Vagina (tissue), 2 donors: ENCODE measurements around the gene CADM1. TPM values are rescaled to one million over a fixed set of nuclear protein-coding genes. Genes with fewer than 3 reads are reported as not detected.

ENCODE experiments used
- DNase-seq, 2 donors: peaks; one replicate each; pipeline ENCODE4 v3.0.0-alpha.2; 2017; ENCODE audit errors: extremely low spot score in 2 of 2
- H3K27ac ChIP-seq: fragments of 200-600 bp; sonication (generic); one replicate; pipeline ENCODE4 v1.5.1; 2019
- H3K27me3 ChIP-seq: fragments of 200-600 bp; sonication (generic); one replicate; pipeline ENCODE4 v1.5.1; 2019
- H3K36me3 ChIP-seq, 2 donors: fragments of 200-600 bp; sonication (generic); one replicate each; pipeline ENCODE4 v1.5.1; 2017 to 2019
- H3K4me1 ChIP-seq: fragments of 200-600 bp; sonication (generic); one replicate; pipeline ENCODE4 v1.5.1; 2019
- H3K4me3 ChIP-seq, 2 donors: fragments of 200-600 bp; sonication (generic); 1 replicate in 1 of 2; 2 replicates in 1 of 2; pipeline ENCODE4 v1.5.1; 2016 to 2019
- H3K9me3 ChIP-seq: fragments of 200-600 bp; sonication (generic); one replicate; pipeline ENCODE4 v1.5.1; 2019
- POLR2A ChIP-seq, 2 donors: fragments of 450-650 bp; IDR thresholded peaks; one replicate each; pipeline ENCODE4 v1.6.1; 2017; ENCODE audit warnings: antibody characterized with exemption in 2 of 2, mild to moderate bottlenecking in 2 of 2, moderate library complexity in 2 of 2
- POLR2AphosphoS5 ChIP-seq, 2 donors: sonication (generic); formaldehyde crosslinking; IDR thresholded peaks; one replicate each; pipeline ENCODE4 v1.9.0; 2017; ENCODE audit warnings: antibody characterized with exemption in 2 of 2, mild to moderate bottlenecking in 2 of 2, low read depth in 1 of 2; ENCODE audit not compliant: insufficient read depth in 1 of 2
- intact Hi-C: fragments of 100-400 bp; cut with DNase I; formaldehyde crosslinking; loops from one replicate; pipeline ENCODE4 v1.15.1; 2023
- total RNA-seq: library from RNA; depleted of rRNA; stranded (reverse); fragments of >200 nt; gene quantifications from one replicate; pipeline ENCODE4 v1.2.3, GENCODE V29; 2016
- TF ChIP-seq, protein P1 (sequence below), 3 experiments: fragments of 450-650 bp in 2 of 3; fragments of 200-600 bp in 1 of 3; sonication (generic) in 1 of 3; IDR thresholded peaks; one replicate each; pipeline ENCODE4 v1.5.1; 2017 to 2019; ENCODE audit warnings: antibody characterized with exemption in 3 of 3, mild to moderate bottlenecking in 2 of 3, moderate library complexity in 2 of 3

The CADM1 gene
- total RNA-seq, 1 donor from 2014 or later = 37.1 TPM

DNA sequence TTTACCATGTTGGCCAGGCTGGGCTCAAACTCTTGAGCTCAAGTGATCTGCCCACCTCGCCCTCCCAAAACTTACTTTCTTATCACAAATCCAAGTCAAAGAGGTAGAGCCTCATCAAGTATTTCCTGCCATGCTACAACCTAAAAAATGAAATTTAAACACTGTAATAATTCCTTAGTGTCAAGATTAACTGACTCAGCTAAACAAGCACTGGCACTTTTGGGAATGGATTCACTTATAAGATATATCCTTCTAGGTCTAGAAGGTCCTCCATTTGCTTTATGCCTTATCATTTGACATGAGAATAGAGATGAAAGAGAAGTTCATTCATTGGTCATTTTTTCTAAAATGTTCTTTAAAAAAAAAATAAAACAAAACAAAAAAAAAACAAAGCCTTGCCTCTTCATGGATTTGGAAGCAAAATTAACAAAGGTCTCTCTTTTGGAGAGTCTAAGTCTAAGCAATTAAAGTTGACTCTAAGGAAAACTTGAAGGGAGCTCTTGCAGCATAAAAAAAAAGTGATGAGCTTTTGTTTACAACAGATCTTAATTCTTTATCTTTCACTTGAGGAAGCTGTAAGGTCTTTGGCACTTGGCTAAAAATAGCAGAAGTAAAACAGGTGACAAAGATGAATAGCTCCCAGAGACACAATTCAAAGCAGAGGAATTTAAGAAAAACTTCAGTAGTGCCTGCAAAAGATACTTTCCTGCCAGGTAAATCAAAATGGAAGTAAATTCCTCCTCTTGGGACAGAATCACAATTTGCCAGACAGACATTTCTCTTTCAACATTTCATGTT lies 50.3 kb downstream of the CADM1 start:
- TF ChIP-seq, protein P1, sequence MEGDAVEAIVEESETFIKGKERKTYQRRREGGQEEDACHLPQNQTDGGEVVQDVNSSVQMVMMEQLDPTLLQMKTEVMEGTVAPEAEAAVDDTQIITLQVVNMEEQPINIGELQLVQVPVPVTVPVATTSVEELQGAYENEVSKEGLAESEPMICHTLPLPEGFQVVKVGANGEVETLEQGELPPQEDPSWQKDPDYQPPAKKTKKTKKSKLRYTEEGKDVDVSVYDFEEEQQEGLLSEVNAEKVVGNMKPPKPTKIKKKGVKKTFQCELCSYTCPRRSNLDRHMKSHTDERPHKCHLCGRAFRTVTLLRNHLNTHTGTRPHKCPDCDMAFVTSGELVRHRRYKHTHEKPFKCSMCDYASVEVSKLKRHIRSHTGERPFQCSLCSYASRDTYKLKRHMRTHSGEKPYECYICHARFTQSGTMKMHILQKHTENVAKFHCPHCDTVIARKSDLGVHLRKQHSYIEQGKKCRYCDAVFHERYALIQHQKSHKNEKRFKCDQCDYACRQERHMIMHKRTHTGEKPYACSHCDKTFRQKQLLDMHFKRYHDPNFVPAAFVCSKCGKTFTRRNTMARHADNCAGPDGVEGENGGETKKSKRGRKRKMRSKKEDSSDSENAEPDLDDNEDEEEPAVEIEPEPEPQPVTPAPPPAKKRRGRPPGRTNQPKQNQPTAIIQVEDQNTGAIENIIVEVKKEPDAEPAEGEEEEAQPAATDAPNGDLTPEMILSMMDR (IDR thresholded peaks at IDR 0.05) = no peak
- no peak for TF ChIP-seq POLR2A (IDR thresholded peaks at IDR 0.05)
- no peak for TF ChIP-seq POLR2AphosphoS5 (IDR thresholded peaks at IDR 0.05; ENCODE audit: insufficient read depth in 1 of 2, low read depth in 1 of 2)
- no peak for DNase-seq
- Histone ChIP-seq H3K27ac (no peak overlapping the region), H3K4me3 (no peak overlapping the region), H3K4me1 (no peaks in the 10 kb centered on the region), H3K27me3 (no peaks in the 10 kb centered on the region), H3K9me3 (no peaks in the 10 kb centered on the region), H3K36me3 (no peaks in the 10 kb centered on the region)
- intact Hi-C loops = no loop called here

DNA sequence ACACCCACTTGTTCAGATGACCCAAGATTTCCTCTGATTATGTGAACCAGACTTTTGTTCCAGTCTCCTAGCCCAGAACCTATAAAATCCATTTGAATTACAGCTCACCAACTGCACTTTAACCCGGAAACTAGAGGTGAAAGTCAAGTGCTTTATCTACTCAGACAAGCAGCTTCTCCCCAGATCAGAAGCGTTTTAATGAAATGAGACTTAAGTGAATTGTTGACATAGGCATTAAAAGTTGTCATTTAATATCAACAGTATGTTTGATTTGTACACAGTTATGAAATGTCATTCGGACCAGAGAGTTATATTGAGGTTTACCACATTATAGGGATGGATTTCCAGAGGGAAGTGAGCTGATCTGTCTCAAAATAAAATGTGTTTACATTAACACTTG lies 52.0 kb downstream of the CADM1 start:
- H3K9me3 ChIP-seq = peaks cover 5% of the 10 kb centered on the region
- no peak for TF ChIP-seq POLR2A (IDR thresholded peaks at IDR 0.05)
- TF ChIP-seq, protein P1 (IDR thresholded peaks at IDR 0.05) = no peak
- no peaks in the 10 kb centered on the region for H3K27me3 ChIP-seq
- DNase-seq = no peak
- intact Hi-C loops = no loop called here
- H3K4me3 ChIP-seq = no peak overlapping the region
- H3K4me1 ChIP-seq = no peaks in the 10 kb centered on the region
- no peaks in the 10 kb centered on the region for H3K36me3 ChIP-seq
- H3K27ac ChIP-seq = no peak overlapping the region

DNA sequence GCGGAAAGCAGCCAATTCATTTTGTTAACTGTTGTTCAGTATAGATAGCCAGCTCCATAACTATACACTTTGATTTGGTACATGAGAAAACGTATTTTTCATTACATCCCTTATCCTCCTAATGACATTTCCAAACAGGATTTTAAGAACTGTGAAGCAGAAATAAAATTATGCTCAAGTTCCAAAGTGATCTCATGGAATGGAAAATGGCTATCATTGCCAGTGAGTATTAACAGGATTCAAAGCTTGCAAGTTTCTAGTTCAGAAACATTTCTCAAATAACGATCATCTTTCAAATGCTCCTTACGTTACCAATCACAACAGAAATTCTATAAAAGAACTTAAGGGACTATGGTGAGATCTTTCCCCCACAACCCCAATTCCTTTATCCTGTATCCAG lies 53.7 kb downstream of the CADM1 start:
- Histone ChIP-seq H3K9me3 (peaks cover 5% of the 10 kb centered on the region), H3K4me3 (no peak overlapping the region), H3K36me3 (no peaks in the 10 kb centered on the region), H3K27me3 (no peaks in the 10 kb centered on the region), H3K27ac (no peak overlapping the region), H3K4me1 (no peaks in the 10 kb centered on the region)
- no peak for DNase-seq
- intact Hi-C loops = no loop called here
- TF ChIP-seq, protein P1 (IDR thresholded peaks at IDR 0.05) = no peak
- TF ChIP-seq POLR2AphosphoS5 (IDR thresholded peaks at IDR 0.05; ENCODE audit: insufficient read depth in 1 of 2, low read depth in 1 of 2) (no peak), POLR2A (IDR thresholded peaks at IDR 0.05) (no peak)

DNA sequence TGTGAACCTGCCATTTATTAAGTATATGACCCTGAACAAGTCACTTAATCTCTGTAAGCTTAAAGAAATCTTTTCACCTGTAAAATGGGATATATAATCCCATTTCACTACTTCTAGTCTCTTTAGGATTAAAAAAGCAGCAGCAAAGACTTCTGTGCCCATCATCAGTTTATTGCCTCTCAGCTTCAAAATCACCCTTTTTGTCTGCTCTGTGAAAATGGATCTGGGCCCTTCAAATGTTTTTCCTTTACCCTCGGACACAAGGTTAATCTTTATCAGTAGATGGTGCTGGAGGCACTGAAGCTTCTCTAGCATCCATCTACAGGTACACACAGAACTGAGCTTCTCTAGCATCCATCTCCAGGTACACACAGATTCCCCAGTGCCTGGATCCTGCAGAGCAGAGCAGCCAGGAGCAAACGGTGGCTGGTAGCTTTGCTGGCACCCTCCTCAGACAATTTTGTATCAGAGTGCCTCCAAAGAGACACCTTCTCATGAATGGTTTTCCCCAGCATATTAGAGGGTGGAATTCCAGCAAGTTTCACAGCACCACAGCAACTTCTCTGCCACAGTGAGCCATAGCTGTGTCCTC lies 56.8 kb downstream of the CADM1 start:
- DNase-seq = no peak
- no peak overlapping the region for H3K4me3 ChIP-seq
- H3K9me3 ChIP-seq = peaks cover 5% of the 10 kb centered on the region
- H3K27ac ChIP-seq = no peak overlapping the region
- no peaks in the 10 kb centered on the region for H3K27me3 ChIP-seq
- intact Hi-C loops = no loop called here
- no peak for TF ChIP-seq POLR2AphosphoS5 (IDR thresholded peaks at IDR 0.05; ENCODE audit: insufficient read depth in 1 of 2, low read depth in 1 of 2)
- TF ChIP-seq, protein P1 (IDR thresholded peaks at IDR 0.05) = no peak
- TF ChIP-seq POLR2A (IDR thresholded peaks at IDR 0.05) = no peak
- H3K4me1 ChIP-seq = no peaks in the 10 kb centered on the region
- H3K36me3 ChIP-seq = no peaks in the 10 kb centered on the region

DNA sequence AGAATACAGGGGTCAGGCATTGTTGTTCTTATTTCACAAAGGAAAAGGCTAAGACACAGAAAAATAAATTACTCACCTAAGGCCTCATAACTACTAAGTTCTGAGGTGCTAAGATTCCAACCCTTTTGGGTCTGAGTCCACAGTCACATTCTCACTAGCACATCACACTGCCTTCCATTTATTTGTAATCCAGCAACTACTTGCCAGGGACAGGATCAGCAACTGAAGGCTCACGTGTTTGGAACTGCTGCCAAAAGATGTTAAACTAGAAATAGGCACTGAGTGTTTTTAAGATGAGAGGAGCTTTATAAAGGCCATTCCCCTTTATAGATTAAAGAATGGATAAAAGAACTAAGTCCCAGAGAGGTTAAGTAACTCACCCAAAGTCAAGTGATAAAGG lies 58.0 kb downstream of the CADM1 start:
- Histone ChIP-seq H3K4me3 (no peak overlapping the region), H3K36me3 (no peaks in the 10 kb centered on the region), H3K27me3 (no peaks in the 10 kb centered on the region), H3K9me3 (peaks cover 5% of the 10 kb centered on the region), H3K27ac (no peak overlapping the region), H3K4me1 (no peaks in the 10 kb centered on the region)
- no peak for DNase-seq
- intact Hi-C loops = no loop called here
- no peak for TF ChIP-seq POLR2A (IDR thresholded peaks at IDR 0.05)
- no peak for TF ChIP-seq POLR2AphosphoS5 (IDR thresholded peaks at IDR 0.05; ENCODE audit: insufficient read depth in 1 of 2, low read depth in 1 of 2)
- TF ChIP-seq, protein P1 (IDR thresholded peaks at IDR 0.05) = no peak
